ENCODE results near the gene PREPL.

PREPL gene

DNA sequence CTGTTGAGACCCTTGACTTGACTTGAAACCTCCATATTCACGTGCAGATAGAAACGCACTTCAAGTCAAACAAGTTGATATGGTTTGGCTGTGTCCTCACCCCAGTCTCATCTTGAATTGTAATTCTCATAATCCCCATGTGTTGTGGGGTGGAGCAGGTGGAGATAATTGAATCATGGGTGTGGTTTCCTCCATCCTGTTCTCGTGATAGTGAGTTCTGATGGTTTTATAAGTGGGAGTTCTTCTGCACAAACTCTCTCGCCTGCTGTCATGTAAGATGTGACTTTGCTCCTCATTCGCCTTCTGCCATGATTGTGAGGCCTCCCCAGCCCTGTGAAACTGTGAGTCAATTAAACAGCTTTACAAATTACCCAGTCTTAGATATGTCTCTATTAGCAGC lies 64.6 kb downstream of the PREPL start:
- H3K4me3 ChIP-seq (ENCODE audit: low read length in 2 of 2), result no peak overlapping the region
- no peaks in the 10 kb centered on the region for H3K9me3 ChIP-seq (ENCODE audit: control insufficient read depth in 2 of 2, low read length in 2 of 2)
- H3K4me1 ChIP-seq (ENCODE audit: control insufficient read depth, insufficient read depth, low read length), result no peaks in the 10 kb centered on the region
- peaks cover under 1 to 10% of the 10 kb centered on the region in 2 donors for H3K27me3 ChIP-seq (ENCODE audit: control insufficient read depth in 1 of 2, insufficient read depth in 2 of 2, low read length in 2 of 2)
- H3K27ac ChIP-seq (ENCODE audit: low read length), result no peak overlapping the region
- no peaks in the 10 kb centered on the region for H3K36me3 ChIP-seq (ENCODE audit: control insufficient read depth in 2 of 2, insufficient read depth in 2 of 2, low read length in 2 of 2)
- H3K9ac ChIP-seq (ENCODE audit: low read length in 2 of 2), result no peak overlapping the region

DNA sequence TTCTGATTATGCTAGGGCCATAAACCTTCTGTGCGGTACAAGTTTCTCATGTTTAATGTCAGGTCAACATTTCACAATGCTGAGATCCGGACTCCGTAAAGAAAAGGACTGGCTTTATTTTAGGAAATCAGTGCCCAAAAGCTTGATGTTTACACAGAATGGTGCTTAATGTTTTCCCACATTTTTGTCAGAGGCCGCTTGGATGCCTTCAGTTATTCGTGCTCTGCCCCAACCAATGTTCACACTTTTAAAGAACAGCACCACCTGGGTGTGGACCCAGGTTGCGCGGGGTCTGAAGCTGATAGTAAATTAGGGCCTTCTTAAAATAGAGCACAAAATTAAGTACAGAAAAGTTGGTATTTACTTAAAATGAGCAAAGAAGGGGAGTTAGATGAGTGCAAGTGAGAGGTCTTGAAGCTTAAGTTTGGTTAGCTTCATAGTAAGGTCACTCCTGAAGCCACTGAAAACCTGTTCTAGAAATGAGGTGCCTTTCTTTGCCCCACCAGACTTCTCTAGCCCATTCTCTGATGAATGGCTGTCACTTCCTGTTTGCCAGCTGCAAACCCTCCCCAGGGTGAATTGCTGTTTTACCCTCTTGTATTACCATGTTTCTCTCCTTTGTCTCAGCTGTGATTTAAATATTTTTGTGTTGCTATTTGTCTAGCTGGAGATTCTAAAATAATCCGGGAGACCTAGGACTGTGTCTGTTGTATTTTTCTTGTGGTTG lies 65.5 kb downstream of the PREPL start:
- H3K27me3 ChIP-seq (ENCODE audit: control insufficient read depth in 1 of 2, insufficient read depth in 2 of 2, low read length in 2 of 2), result peaks cover 3 to 9% of the 10 kb centered on the region in 2 donors
- no peaks in the 10 kb centered on the region for H3K36me3 ChIP-seq (ENCODE audit: control insufficient read depth in 2 of 2, insufficient read depth in 2 of 2, low read length in 2 of 2)
- H3K9me3 ChIP-seq (ENCODE audit: control insufficient read depth in 2 of 2, low read length in 2 of 2), result no peaks in the 10 kb centered on the region
- no peak overlapping the region for H3K27ac ChIP-seq (ENCODE audit: low read length)
- H3K4me1 ChIP-seq (ENCODE audit: control insufficient read depth, insufficient read depth, low read length), result no peaks in the 10 kb centered on the region
- no peak overlapping the region for H3K9ac ChIP-seq (ENCODE audit: low read length in 2 of 2)
- no peak overlapping the region for H3K4me3 ChIP-seq (ENCODE audit: low read length in 2 of 2)

DNA sequence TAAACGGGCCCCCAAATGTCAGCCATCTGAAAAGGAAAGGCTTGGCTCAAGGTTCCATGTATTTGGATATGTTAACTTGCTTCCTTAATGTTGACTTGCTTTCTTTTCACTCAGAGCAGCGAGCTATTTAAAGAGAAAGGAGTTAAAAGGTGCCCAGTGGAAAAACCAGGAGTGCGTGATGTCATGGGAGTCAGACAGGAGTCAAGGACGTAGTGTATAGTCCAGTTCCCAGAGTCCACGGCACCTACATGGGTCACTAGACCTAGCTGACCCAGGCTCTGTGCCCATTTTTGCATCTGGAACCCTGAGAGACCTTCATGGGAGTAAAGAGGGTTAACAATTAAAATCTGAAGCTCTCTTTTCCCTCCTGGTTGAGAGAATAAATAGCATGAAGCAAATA lies 66.2 kb downstream of the PREPL start:
- Histone ChIP-seq H3K27me3 (ENCODE audit: control insufficient read depth in 1 of 2, insufficient read depth in 2 of 2, low read length in 2 of 2) (peaks cover 3 to 8% of the 10 kb centered on the region in 2 donors), H3K9me3 (ENCODE audit: control insufficient read depth in 2 of 2, low read length in 2 of 2) (no peaks in the 10 kb centered on the region), H3K9ac (ENCODE audit: low read length in 2 of 2) (no peak overlapping the region), H3K4me1 (ENCODE audit: control insufficient read depth, insufficient read depth, low read length) (no peaks in the 10 kb centered on the region), H3K27ac (ENCODE audit: low read length) (no peak overlapping the region), H3K4me3 (ENCODE audit: low read length in 2 of 2) (no peak overlapping the region), H3K36me3 (ENCODE audit: control insufficient read depth in 2 of 2, insufficient read depth in 2 of 2, low read length in 2 of 2) (no peaks in the 10 kb centered on the region)

DNA sequence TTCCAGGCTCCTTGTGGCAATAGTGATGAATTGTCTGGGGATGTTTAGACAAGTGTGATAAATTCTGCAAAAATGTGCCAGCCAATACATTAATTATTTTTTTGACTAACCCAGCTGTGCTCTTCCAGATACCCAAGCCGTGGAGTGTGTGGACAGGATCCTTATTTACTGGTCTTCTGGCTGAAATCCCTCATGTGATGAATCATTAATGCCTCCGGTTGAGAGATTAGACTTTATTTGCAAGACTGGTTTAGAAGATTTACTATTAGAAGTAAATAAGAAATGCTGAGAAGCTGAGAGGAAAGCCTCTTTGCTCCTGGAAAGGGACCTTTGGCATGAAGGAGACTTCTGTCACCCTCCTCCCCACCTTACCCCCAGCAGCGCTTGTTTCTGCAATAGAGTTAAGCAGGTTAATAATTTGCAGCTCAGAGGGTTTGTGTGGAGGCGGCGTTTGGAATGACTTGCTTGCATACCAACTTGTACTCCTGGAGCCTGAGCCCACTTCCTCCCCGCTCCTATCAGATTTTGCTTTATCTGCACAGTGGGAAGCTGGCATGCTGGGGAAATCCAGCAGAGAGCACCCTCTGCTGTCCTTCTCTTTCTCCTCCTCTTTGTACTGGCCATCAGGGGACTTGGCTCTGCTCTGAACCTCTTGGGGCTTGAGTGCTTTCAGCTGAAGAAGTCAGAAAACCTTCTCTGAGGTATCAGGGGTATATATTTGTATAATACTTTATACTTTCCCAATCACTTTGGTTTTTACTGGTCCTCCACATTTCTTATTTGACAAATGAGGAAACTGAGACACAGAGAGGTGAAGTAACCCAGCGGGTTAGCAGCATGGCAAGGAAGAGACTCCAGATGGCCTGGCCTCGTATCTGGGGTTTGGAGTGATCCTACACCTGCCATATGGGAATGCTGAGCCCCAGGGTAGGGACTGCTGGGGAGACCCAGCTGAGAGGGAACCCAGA lies 69.7 kb downstream of the PREPL start:
- Histone ChIP-seq H3K9me3 (ENCODE audit: control insufficient read depth in 2 of 2, low read length in 2 of 2) (no peaks in the 10 kb centered on the region), H3K4me1 (ENCODE audit: control insufficient read depth, insufficient read depth, low read length) (no peaks in the 10 kb centered on the region), H3K27me3 (ENCODE audit: control insufficient read depth in 1 of 2, insufficient read depth in 2 of 2, low read length in 2 of 2) (peaks cover 0 to 3% of the 10 kb centered on the region in 2 donors), H3K4me3 (ENCODE audit: low read length in 2 of 2) (no peak overlapping the region), H3K9ac (ENCODE audit: low read length in 2 of 2) (no peak overlapping the region), H3K36me3 (ENCODE audit: control insufficient read depth in 2 of 2, insufficient read depth in 2 of 2, low read length in 2 of 2) (no peaks in the 10 kb centered on the region), H3K27ac (ENCODE audit: low read length) (no peak overlapping the region)

DNA sequence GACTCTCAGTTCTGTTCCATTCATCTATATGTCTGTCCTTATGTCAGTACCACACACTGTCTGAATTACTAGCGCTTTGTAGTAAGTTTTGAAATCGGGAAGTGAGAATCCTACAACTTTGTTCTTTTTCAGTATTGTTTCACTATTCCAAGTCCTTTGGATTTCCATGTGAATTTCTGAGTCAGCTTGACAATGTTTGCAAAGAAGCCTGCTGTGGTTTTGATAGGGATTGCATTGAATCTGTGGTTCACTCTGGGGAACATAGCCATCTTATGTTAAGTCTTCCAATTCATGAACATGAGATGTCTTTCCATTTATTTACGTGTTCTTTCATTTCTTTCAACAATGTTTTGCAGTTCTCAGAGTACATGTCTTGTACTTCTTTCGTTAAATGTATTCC lies 71.0 kb downstream of the PREPL start:
- Histone ChIP-seq H3K27ac (ENCODE audit: low read length) (no peak overlapping the region), H3K36me3 (ENCODE audit: control insufficient read depth in 2 of 2, insufficient read depth in 2 of 2, low read length in 2 of 2) (no peaks in the 10 kb centered on the region), H3K9me3 (ENCODE audit: control insufficient read depth in 2 of 2, low read length in 2 of 2) (no peaks in the 10 kb centered on the region), H3K9ac (ENCODE audit: low read length in 2 of 2) (no peak overlapping the region), H3K27me3 (ENCODE audit: control insufficient read depth in 1 of 2, insufficient read depth in 2 of 2, low read length in 2 of 2) (peaks cover 0 to 3% of the 10 kb centered on the region in 2 donors), H3K4me3 (ENCODE audit: low read length in 2 of 2) (no peak overlapping the region), H3K4me1 (ENCODE audit: control insufficient read depth, insufficient read depth, low read length) (no peaks in the 10 kb centered on the region)

DNA sequence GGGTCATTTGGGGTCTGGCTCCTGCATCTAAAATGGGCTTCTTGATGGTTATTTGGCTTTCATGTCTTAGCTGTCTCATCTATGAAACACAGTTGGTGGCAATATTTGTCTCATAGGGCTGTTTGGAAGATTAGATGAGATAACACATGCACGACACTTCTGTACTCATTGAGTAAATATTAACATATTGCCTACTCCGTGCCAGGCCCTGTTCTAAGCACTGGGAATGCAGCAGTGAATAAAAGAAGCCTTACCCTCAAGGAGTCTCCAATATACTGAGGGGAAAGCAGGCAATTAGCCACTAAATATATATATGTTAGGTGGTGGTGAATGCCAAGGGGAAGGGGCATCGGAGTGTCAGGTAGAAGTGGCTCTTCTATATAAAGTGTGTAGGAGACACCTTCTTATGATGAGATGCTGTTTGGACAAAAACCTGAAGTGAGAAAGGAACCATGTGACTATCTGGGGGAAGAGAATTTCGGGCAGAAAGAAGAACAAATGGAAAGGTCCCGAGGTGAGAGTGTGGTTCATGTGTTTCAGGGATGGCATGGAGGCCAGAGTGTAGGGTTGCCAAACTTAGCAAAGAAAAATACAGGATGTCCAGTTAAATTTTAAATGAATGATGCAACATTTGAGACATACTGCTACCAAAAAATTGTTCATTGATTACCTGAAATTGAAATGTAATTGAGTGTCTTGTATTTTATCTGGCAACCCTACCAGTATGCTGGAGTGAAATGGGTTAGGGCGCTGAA lies 74.2 kb downstream of the PREPL start:
- Histone ChIP-seq H3K9ac (ENCODE audit: low read length in 2 of 2) (no peak overlapping the region), H3K27ac (ENCODE audit: low read length) (no peak overlapping the region), H3K36me3 (ENCODE audit: control insufficient read depth in 2 of 2, insufficient read depth in 2 of 2, low read length in 2 of 2) (no peaks in the 10 kb centered on the region), H3K4me3 (ENCODE audit: low read length in 2 of 2) (no peak overlapping the region), H3K27me3 (ENCODE audit: control insufficient read depth in 1 of 2, insufficient read depth in 2 of 2, low read length in 2 of 2) (peaks cover 0 to 3% of the 10 kb centered on the region in 2 donors), H3K4me1 (ENCODE audit: control insufficient read depth, insufficient read depth, low read length) (no peaks in the 10 kb centered on the region), H3K9me3 (ENCODE audit: control insufficient read depth in 2 of 2, low read length in 2 of 2) (no peaks in the 10 kb centered on the region)

DNA sequence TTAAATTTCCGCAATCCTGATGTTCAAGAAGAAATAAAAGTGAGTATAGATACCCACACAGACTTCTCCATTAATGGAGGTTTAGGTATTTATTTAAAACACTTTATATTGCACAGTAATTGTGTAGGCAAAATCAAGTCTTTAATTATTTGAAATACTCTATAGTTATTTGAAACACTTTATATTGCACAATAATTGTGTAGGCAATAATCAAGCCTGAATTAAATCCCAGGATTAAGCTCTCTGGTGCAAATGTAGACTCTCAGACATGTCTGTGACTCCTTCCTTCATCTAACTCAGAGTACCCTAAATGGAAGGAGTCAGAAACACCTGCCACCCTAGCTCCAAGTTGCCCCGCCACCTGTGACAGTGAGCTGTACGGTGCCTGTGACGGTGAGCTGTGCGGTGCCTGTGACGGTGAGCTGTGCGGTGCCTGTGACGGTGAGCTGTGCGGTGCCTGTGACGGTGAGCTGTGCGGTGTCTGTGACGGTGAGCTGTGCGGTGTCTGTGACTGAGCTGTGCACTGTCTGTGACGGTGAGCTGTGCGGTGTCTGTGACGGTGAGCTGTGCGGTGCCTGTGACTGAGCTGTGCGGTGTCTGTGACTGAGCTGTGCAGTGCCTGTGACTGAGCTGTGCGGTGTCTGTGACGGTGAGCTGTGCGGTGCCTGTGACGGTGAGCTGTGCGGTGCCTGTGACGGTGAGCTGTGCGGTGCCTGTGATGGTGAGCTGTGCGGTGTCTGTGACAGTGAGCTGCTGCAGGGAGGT lies 75.0 kb downstream of the PREPL start:
- no peak overlapping the region for H3K9ac ChIP-seq (ENCODE audit: low read length in 2 of 2)
- no peaks in the 10 kb centered on the region for H3K4me1 ChIP-seq (ENCODE audit: control insufficient read depth, insufficient read depth, low read length)
- H3K36me3 ChIP-seq (ENCODE audit: control insufficient read depth in 2 of 2, insufficient read depth in 2 of 2, low read length in 2 of 2), result no peaks in the 10 kb centered on the region
- H3K9me3 ChIP-seq (ENCODE audit: control insufficient read depth in 2 of 2, low read length in 2 of 2), result no peaks in the 10 kb centered on the region
- H3K27me3 ChIP-seq (ENCODE audit: control insufficient read depth in 1 of 2, insufficient read depth in 2 of 2, low read length in 2 of 2), result no peaks in the 10 kb centered on the region
- H3K4me3 ChIP-seq (ENCODE audit: low read length in 2 of 2), result no peak overlapping the region
- no peak overlapping the region for H3K27ac ChIP-seq (ENCODE audit: low read length)

DNA sequence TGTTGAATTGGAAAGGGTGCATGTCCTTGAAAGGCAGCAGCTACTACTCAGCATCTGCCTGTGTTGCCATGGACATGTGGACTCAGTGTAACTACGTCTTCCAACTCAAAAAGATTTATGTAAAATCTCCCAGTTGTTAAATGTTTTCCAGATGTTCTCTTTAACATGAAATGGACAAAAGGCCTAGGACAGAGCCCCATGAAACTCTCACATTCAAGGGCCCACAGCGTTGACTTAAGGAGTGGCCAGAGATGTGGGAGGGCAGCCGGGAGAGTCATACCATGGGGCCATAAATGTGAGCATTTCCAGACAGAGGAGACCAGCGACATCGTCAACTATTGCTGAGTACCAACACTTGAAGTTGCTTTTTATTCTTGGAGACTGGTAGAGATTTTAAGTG lies 76.1 kb downstream of the PREPL start:
- no peaks in the 10 kb centered on the region for H3K27me3 ChIP-seq (ENCODE audit: control insufficient read depth in 1 of 2, insufficient read depth in 2 of 2, low read length in 2 of 2)
- no peaks in the 10 kb centered on the region for H3K9me3 ChIP-seq (ENCODE audit: control insufficient read depth in 2 of 2, low read length in 2 of 2)
- no peaks in the 10 kb centered on the region for H3K36me3 ChIP-seq (ENCODE audit: control insufficient read depth in 2 of 2, insufficient read depth in 2 of 2, low read length in 2 of 2)
- H3K4me3 ChIP-seq (ENCODE audit: low read length in 2 of 2), result no peak overlapping the region
- no peak overlapping the region for H3K27ac ChIP-seq (ENCODE audit: low read length)
- H3K4me1 ChIP-seq (ENCODE audit: control insufficient read depth, insufficient read depth, low read length), result no peaks in the 10 kb centered on the region
- H3K9ac ChIP-seq (ENCODE audit: low read length in 2 of 2), result no peak overlapping the region

DNA sequence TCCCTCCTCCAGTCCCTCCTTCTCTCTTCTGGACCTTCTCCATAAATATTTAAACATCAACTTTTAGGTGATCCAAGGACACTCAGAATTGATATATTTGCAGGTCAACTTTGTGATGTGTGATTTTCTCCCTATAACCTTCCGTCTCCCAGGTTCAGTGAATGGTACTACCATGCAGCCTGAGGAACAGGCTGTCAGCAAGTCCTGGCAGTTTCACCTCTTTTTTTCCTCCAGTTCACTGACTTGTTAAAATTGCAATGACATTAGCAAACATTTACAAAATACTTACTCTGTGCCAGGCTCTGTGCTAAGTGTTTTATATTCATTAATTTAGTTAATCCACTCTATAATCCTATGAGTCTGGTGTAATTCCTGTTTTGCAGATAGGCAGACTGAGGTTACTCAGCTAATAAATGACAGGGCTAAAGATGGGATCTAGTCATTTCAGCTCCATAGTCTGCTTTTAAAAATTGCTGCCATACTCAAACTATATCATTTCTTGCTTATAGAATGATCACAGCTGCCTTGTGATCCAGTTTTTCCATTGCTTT lies 78.1 kb downstream of the PREPL start:
- Histone ChIP-seq H3K9me3 (ENCODE audit: control insufficient read depth in 2 of 2, low read length in 2 of 2) (no peaks in the 10 kb centered on the region), H3K27me3 (ENCODE audit: control insufficient read depth in 1 of 2, insufficient read depth in 2 of 2, low read length in 2 of 2) (no peaks in the 10 kb centered on the region), H3K4me3 (ENCODE audit: low read length in 2 of 2) (no peak overlapping the region), H3K4me1 (ENCODE audit: control insufficient read depth, insufficient read depth, low read length) (no peaks in the 10 kb centered on the region), H3K36me3 (ENCODE audit: control insufficient read depth in 2 of 2, insufficient read depth in 2 of 2, low read length in 2 of 2) (no peaks in the 10 kb centered on the region), H3K9ac (ENCODE audit: low read length in 2 of 2) (no peak overlapping the region), H3K27ac (ENCODE audit: low read length) (no peak overlapping the region)

DNA sequence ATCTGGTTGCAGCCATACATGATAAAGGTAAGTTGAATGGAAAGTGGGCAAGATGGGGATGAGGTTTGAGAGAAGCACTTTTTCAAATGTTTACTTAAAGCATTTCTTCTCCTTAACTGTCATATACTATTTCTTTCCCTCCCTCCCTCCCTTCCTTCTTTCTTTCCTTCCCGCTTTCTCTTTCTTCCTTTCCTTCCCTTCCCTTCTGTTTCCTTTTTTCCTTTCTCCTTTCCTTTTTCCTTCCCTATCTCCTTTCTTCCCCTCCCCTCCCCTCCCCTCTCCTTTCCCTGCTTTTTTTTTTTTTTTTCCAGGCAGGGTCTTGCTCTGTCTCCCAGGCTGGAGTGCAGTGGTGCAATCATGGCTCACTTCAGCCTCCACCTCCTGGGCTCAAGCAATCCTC lies 80.4 kb downstream of the PREPL start:
- no peaks in the 10 kb centered on the region for H3K9me3 ChIP-seq (ENCODE audit: control insufficient read depth in 2 of 2, low read length in 2 of 2)
- H3K27me3 ChIP-seq (ENCODE audit: control insufficient read depth in 1 of 2, insufficient read depth in 2 of 2, low read length in 2 of 2), result no peaks in the 10 kb centered on the region
- H3K4me3 ChIP-seq (ENCODE audit: low read length in 2 of 2), result no peak overlapping the region
- H3K9ac ChIP-seq (ENCODE audit: low read length in 2 of 2), result no peak overlapping the region
- H3K36me3 ChIP-seq (ENCODE audit: control insufficient read depth in 2 of 2, insufficient read depth in 2 of 2, low read length in 2 of 2), result no peaks in the 10 kb centered on the region
- no peaks in the 10 kb centered on the region for H3K4me1 ChIP-seq (ENCODE audit: control insufficient read depth, insufficient read depth, low read length)
- no peak overlapping the region for H3K27ac ChIP-seq (ENCODE audit: low read length)

Data from stomach smooth muscle (tissue), 2 donors.